HEK293 (cell line): ENCODE measurements around the gene PEPD.

Source experiments
- CTCF ChIA-PET: fragments of 350-600 bp; formaldehyde crosslinking; extraction: SDS; loops from one replicate; lab custom pipeline; 2021; ENCODE audit warnings: antibody characterized with exemption; lab: Yijun Ruan, JAX
- POLR2A ChIA-PET: fragments of 300-600 bp; formaldehyde crosslinking; extraction: SDS; loops from one replicate; lab custom pipeline; 2020; ENCODE audit warnings: antibody characterized with exemption, inconsistent platforms; lab: Yijun Ruan, JAX
- H3K27ac ChIP-seq: fragments of 200-500 bp; sonication (Bioruptor generic); 2 replicates; pipeline ENCODE4 v1.5.1; 2014; ENCODE audit warnings: low read depth, low read length, control low read depth, inconsistent platforms; ENCODE audit errors: extremely low read depth
- H3K36me3 ChIP-seq, 2 experiments: fragments of 200-500 bp in 1 of 2; sonication (Bioruptor generic) in 1 of 2; 1 replicate in 1 of 2; 2 replicates in 1 of 2; pipeline ENCODE4 v1.5.1; 2014 to 2017; ENCODE audit warnings: inconsistent platforms in 2 of 2, low read length in 2 of 2; ENCODE audit not compliant: control insufficient read depth in 2 of 2, insufficient read depth in 1 of 2
- H3K4me1 ChIP-seq: fragments of 200-500 bp; sonication (Bioruptor generic); 2 replicates; pipeline ENCODE4 v1.5.1; 2014; ENCODE audit warnings: mild to moderate bottlenecking, low read length, inconsistent platforms; ENCODE audit not compliant: control insufficient read depth, insufficient read depth
- H3K4me3 ChIP-seq: 2 replicates; pipeline ENCODE4 v1.5.1; 2011; ENCODE audit warnings: low read depth, mild to moderate bottlenecking, control low read depth, low read length, moderate library complexity
- H3K9me3 ChIP-seq: fragments of 200-500 bp; sonication (Bioruptor generic); 2 replicates; pipeline ENCODE4 v1.5.1; 2014; ENCODE audit warnings: low read depth, low read length, inconsistent platforms; ENCODE audit not compliant: control insufficient read depth, insufficient read depth
- AEBP2 ChIP-seq: fragments of 450-650 bp; formaldehyde crosslinking; IDR thresholded peaks from 2 replicates; pipeline ENCODE4 v1.5.1; 2016; ENCODE audit warnings: missing biosample characterization, missing genetic modification characterization, borderline replicate concordance
- EGR2 ChIP-seq: fragments of 450-650 bp; formaldehyde crosslinking; IDR thresholded peaks from 2 replicates; pipeline ENCODE4 v1.5.1; 2016; ENCODE audit warnings: low read depth, missing biosample characterization, missing genetic modification characterization
- GLIS2 ChIP-seq: fragments of 450-650 bp; formaldehyde crosslinking; IDR thresholded peaks from 2 replicates; pipeline ENCODE4 v1.5.1; 2016; ENCODE audit warnings: missing biosample characterization, missing genetic modification characterization
- KLF8 ChIP-seq: fragments of 450-650 bp; formaldehyde crosslinking; IDR thresholded peaks from 2 replicates; pipeline ENCODE4 v1.5.1; 2016; ENCODE audit warnings: missing biosample characterization, missing genetic modification characterization
- MEIS1 ChIP-seq: sonication (generic); formaldehyde crosslinking; IDR thresholded peaks from 2 replicates; pipeline ENCODE4 v1.8.1; 2022; ENCODE audit warnings: missing genetic modification reagents, mild to moderate bottlenecking, borderline replicate concordance
- PATZ1 ChIP-seq: fragments of 450-650 bp; formaldehyde crosslinking; IDR thresholded peaks from 2 replicates; pipeline ENCODE4 v1.5.1; 2016; ENCODE audit warnings: missing biosample characterization, missing genetic modification characterization
- PRDM1 ChIP-seq: fragments of 450-650 bp; formaldehyde crosslinking; IDR thresholded peaks from 2 replicates; pipeline ENCODE4; 2016; ENCODE audit warnings: missing biosample characterization, missing genetic modification characterization
- SCRT2 ChIP-seq: fragments of 450-650 bp; formaldehyde crosslinking; IDR thresholded peaks from 2 replicates; pipeline ENCODE4 v1.5.1; 2016; ENCODE audit warnings: missing biosample characterization, missing genetic modification characterization
- WT1 ChIP-seq: fragments of 450-650 bp; formaldehyde crosslinking; IDR thresholded peaks from 2 replicates; pipeline ENCODE4 v1.5.1; 2016; ENCODE audit warnings: missing biosample characterization, missing genetic modification characterization
- ZBTB21 ChIP-seq: fragments of 450-650 bp; formaldehyde crosslinking; IDR thresholded peaks from 2 replicates; pipeline ENCODE4 v1.5.1; 2017; ENCODE audit warnings: missing biosample characterization, missing genetic modification characterization
- ZFHX2 ChIP-seq: fragments of 450-650 bp; formaldehyde crosslinking; conservative IDR thresholded peaks from 2 replicates; pipeline ENCODE4 v1.5.1; 2016; ENCODE audit warnings: missing biosample characterization, missing genetic modification characterization
- ZFP3 ChIP-seq: fragments of 450-650 bp; formaldehyde crosslinking; IDR thresholded peaks from 2 replicates; pipeline ENCODE4 v1.5.1; 2016; ENCODE audit warnings: low read depth, missing biosample characterization, missing genetic modification characterization
- ZIC2 ChIP-seq: fragments of 450-650 bp; formaldehyde crosslinking; IDR thresholded peaks from 2 replicates; pipeline ENCODE4 v1.5.1; 2016; ENCODE audit warnings: missing biosample characterization, missing genetic modification characterization
- ZNF114 ChIP-seq: fragments of 450-650 bp; formaldehyde crosslinking; IDR thresholded peaks from 2 replicates; pipeline ENCODE4 v1.5.0; 2017; ENCODE audit warnings: missing biosample characterization, missing genetic modification characterization
- ZNF155 ChIP-seq: fragments of 450-650 bp; formaldehyde crosslinking; IDR thresholded peaks from 2 replicates; pipeline ENCODE4 v1.5.1; 2016; ENCODE audit warnings: missing biosample characterization, missing genetic modification characterization
- ZNF157 ChIP-seq: fragments of 450-650 bp; formaldehyde crosslinking; IDR thresholded peaks from 2 replicates; pipeline ENCODE4 v1.5.1; 2016; ENCODE audit warnings: missing biosample characterization, missing genetic modification characterization
- ZNF19 ChIP-seq: fragments of 450-650 bp; formaldehyde crosslinking; IDR thresholded peaks from 2 replicates; pipeline ENCODE4; 2016; ENCODE audit warnings: missing biosample characterization, missing genetic modification characterization, low read depth
- ZNF324 ChIP-seq: fragments of 450-650 bp; formaldehyde crosslinking; IDR thresholded peaks from 2 replicates; pipeline ENCODE4 v1.5.1; 2016; ENCODE audit warnings: missing biosample characterization, missing genetic modification characterization
- ZNF341 ChIP-seq: fragments of 450-650 bp; formaldehyde crosslinking; IDR thresholded peaks from 2 replicates; pipeline ENCODE4; 2016; ENCODE audit warnings: low read depth, missing biosample characterization, missing genetic modification characterization
- ZNF362 ChIP-seq: fragments of 450-650 bp; formaldehyde crosslinking; IDR thresholded peaks from 2 replicates; pipeline ENCODE4 v1.5.1; 2016; ENCODE audit warnings: missing biosample characterization, missing genetic modification characterization
- ZNF366 ChIP-seq: fragments of 450-650 bp; formaldehyde crosslinking; conservative IDR thresholded peaks from 2 replicates; pipeline ENCODE4 v1.5.1; 2016; ENCODE audit warnings: missing biosample characterization, missing genetic modification characterization
- ZNF391 ChIP-seq: fragments of 450-650 bp; formaldehyde crosslinking; IDR thresholded peaks from 2 replicates; pipeline ENCODE4 v1.5.1; 2016; ENCODE audit warnings: low read depth, missing biosample characterization, missing genetic modification characterization, borderline replicate concordance
- ZNF473 ChIP-seq: fragments of 450-650 bp; formaldehyde crosslinking; IDR thresholded peaks from 2 replicates; pipeline ENCODE4 v1.5.1; 2017; ENCODE audit warnings: missing biosample characterization, missing genetic modification characterization
- ZNF585B ChIP-seq: fragments of 450-650 bp; formaldehyde crosslinking; IDR thresholded peaks from 2 replicates; pipeline ENCODE4 v1.5.1; 2016; ENCODE audit warnings: missing biosample characterization, missing genetic modification characterization
- ZNF621 ChIP-seq: fragments of 450-650 bp; formaldehyde crosslinking; IDR thresholded peaks from 2 replicates; pipeline ENCODE4 v1.5.1; 2017; ENCODE audit warnings: missing biosample characterization, missing genetic modification characterization
- ZNF645 ChIP-seq: fragments of 450-650 bp; formaldehyde crosslinking; IDR thresholded peaks from 2 replicates; pipeline ENCODE4; 2016; ENCODE audit warnings: missing biosample characterization, missing genetic modification characterization
- ZNF704 ChIP-seq: fragments of 450-650 bp; formaldehyde crosslinking; IDR thresholded peaks from 2 replicates; pipeline ENCODE4 v1.5.1; 2016; ENCODE audit warnings: missing biosample characterization, missing genetic modification characterization
- ZNF76 ChIP-seq: fragments of 450-650 bp; formaldehyde crosslinking; IDR thresholded peaks from 2 replicates; pipeline ENCODE4; 2016; ENCODE audit warnings: low read depth, missing biosample characterization, missing genetic modification characterization, borderline replicate concordance
- ZSCAN23 ChIP-seq: fragments of 450-650 bp; formaldehyde crosslinking; IDR thresholded peaks from 2 replicates; pipeline ENCODE4 v1.5.1; 2016; ENCODE audit warnings: missing biosample characterization, missing genetic modification characterization

PEPD gene

GRCh38 chr19:33469171-33470039 lies 52.2 kb downstream of the PEPD start:
- CTCF ChIA-PET, result interaction anchor here (0.6 to 0.9 kb wide), 2 partner anchors 120 to 309 kb away, joined by 3 read pairs; no protein-coding TSS in a partner anchor
- POLR2A ChIA-PET, result no interaction called here

GRCh38 chr19:33468361-33469170 lies 53.0 kb downstream of the PEPD start:
- Histone ChIP-seq H3K9me3 (no peaks in the 10 kb centered on the region), H3K27ac (no peak overlapping the region), H3K4me3 (no peak overlapping the region), H3K4me1 (peaks cover 5% of the 10 kb centered on the region; the same call in 1 of the 2 replicates), H3K36me3 (no peaks in the 10 kb centered on the region)
- CTCF ChIA-PET, result interaction anchor here (0.5 to 1.2 kb wide), 3 partner anchors 289 to 310 kb away, joined by 3 to 6 read pairs (median 4); no protein-coding TSS in a partner anchor
- POLR2A ChIA-PET, result no interaction called here
- TF ChIP-seq SCRT2 (tag by site-specific recombination) (no peak), ZNF76 (no peak), ZNF473 (tag by site-specific recombination) (no peak), AEBP2 (tag by site-specific recombination) (no peak), ZSCAN23 (tag by site-specific recombination) (no peak), ZNF19 (tag by site-specific recombination) (no peak), ZNF324 (tag by site-specific recombination) (no peak), ZNF645 (tag by site-specific recombination) (no peak), ZNF114 (no peak), PATZ1 (tag by site-specific recombination) (no peak), ZFP3 (tag by site-specific recombination) (no peak), MEIS1 (CRISPR knock-in tag) (no peak), KLF8 (tag by site-specific recombination) (no peak)

More at GRCh38 chr19:33469171-33470039, 52.2 kb downstream of the PEPD start:
- H3K27ac ChIP-seq, result no peak overlapping the region
- no peak for TF ChIP-seq ZBTB21 (tag by site-specific recombination)
- 0 out of 2 replicates have a peak, but pooled peaks have one; percentile 27 for TF ChIP-seq GLIS2 (tag by site-specific recombination)
- no peak for TF ChIP-seq ZNF366 (tag by site-specific recombination)
- TF ChIP-seq ZNF621 (tag by site-specific recombination), result 0 out of 2 replicates have a peak, but pooled peaks have one; percentile 25
- TF ChIP-seq MEIS1 (CRISPR knock-in tag), result no peak
- no peak for TF ChIP-seq ZNF362 (tag by site-specific recombination)
- no peak for TF ChIP-seq ZNF585B
- peak; percentile 75 for TF ChIP-seq SCRT2 (tag by site-specific recombination)
- TF ChIP-seq ZNF155 (tag by site-specific recombination), result 0 out of 2 replicates have a peak, but pooled peaks have one; percentile 39
- TF ChIP-seq ZNF704 (tag by site-specific recombination), result no peak
- TF ChIP-seq ZNF76, result no peak
- TF ChIP-seq KLF8 (tag by site-specific recombination), result no peak
- TF ChIP-seq PRDM1 (tag by site-specific recombination), result no peak
- 0 out of 2 replicates have a peak, but pooled peaks have one; percentile 51 for TF ChIP-seq EGR2 (tag by site-specific recombination)
- TF ChIP-seq ZIC2 (tag by site-specific recombination), result 0 out of 2 replicates have a peak, but pooled peaks have one; percentile 18
- TF ChIP-seq ZNF391 (tag by site-specific recombination), result no peak
- TF ChIP-seq ZNF341 (tag by site-specific recombination), result no peak
- no peak for TF ChIP-seq ZNF157 (tag by site-specific recombination)
- peak; percentile 20; the same call in 1 of the 2 replicates for TF ChIP-seq ZFHX2 (tag by site-specific recombination)
- 0 out of 2 replicates have a peak, but pooled peaks have one; percentile 35 for TF ChIP-seq ZNF473 (tag by site-specific recombination)
- 0 out of 2 replicates have a peak, but pooled peaks have one; percentile 20 for TF ChIP-seq WT1 (tag by site-specific recombination)
- peaks cover 7% of the 10 kb centered on the region; the same call in 1 of the 2 replicates for H3K4me1 ChIP-seq
- H3K4me3 ChIP-seq, result no peak overlapping the region
- no peaks in the 10 kb centered on the region for H3K9me3 ChIP-seq
- H3K36me3 ChIP-seq, result peaks cover 0 to under 1% of the 10 kb centered on the region in 2 experiments; a peak in 1 of 3 replicates
